ENCODE data around the gene KRTAP5-4. TPM values are rescaled to one million over a fixed set of nuclear protein-coding genes. Genes with fewer than 3 reads are reported as not detected.

The KRTAP5-4 gene
- total and polyA plus RNA-seq, 7 donors = not detected

- Histone ChIP-seq H3K27me3 (ENCODE audit: insufficient read depth in 3 of 3, low read length in 2 of 3) (peaks cover 0 to 2% (median 0%) of the 10 kb centered on the region in 3 donors), H3K27ac (no peak overlapping the region), H3K9me3 (no peaks in the 10 kb centered on the region), H3K36me3 (ENCODE audit: insufficient read depth in 1 of 2, low read depth in 1 of 2) (no peaks in the 10 kb centered on the region), H3K4me3 (no peak overlapping the region), H3K4me1 (no peaks in the 10 kb centered on the region)
- TF ChIP-seq CTCF (IDR thresholded peaks at IDR 0.05) = no peak
- 76 to 86% (median 83%) methylated on average over 21 to 24 of the region's 24 CpGs for WGBS, 3 donors
- ATAC-seq = no peak
- no peak for DNase-seq
- intact Hi-C loops (cut with DNase I) = no loop called here
Observed at GRCh38 chr11:1660111-1660867, 38.4 kb upstream of the KRTAP5-4 start.

GRCh38 chr11:1659506-1659905 is 37.6 kb upstream of the KRTAP5-4 start:
- H3K27me3 ChIP-seq (ENCODE audit: insufficient read depth in 3 of 3, low read length in 2 of 3) = peaks cover 0 to 3% (median 2%) of the 10 kb centered on the region in 3 donors
- H3K4me3 ChIP-seq = no peak overlapping the region
- WGBS, 3 donors = 66 to 82% (median 81%) methylated on average over 14 of the region's 14 CpGs
- no peak for DNase-seq
- H3K9me3 ChIP-seq = no peaks in the 10 kb centered on the region
- TF ChIP-seq CTCF (IDR thresholded peaks at IDR 0.05) = no peak
- H3K4me1 ChIP-seq = no peaks in the 10 kb centered on the region
- intact Hi-C loops (cut with DNase I) = no loop called here
- no peaks in the 10 kb centered on the region for H3K36me3 ChIP-seq (ENCODE audit: insufficient read depth in 1 of 2, low read depth in 1 of 2)
- H3K27ac ChIP-seq = no peak overlapping the region
- no peak for ATAC-seq

- Histone ChIP-seq H3K4me1 (no peaks in the 10 kb centered on the region), H3K9me3 (no peaks in the 10 kb centered on the region), H3K27me3 (ENCODE audit: insufficient read depth in 3 of 3, low read length in 2 of 3) (peaks cover 0 to 3% (median 2%) of the 10 kb centered on the region in 3 donors), H3K27ac (no peak overlapping the region), H3K36me3 (ENCODE audit: insufficient read depth in 1 of 2, low read depth in 1 of 2) (no peaks in the 10 kb centered on the region), H3K4me3 (no peak overlapping the region)
- ATAC-seq (no peak), DNase-seq (no peak)
- intact Hi-C loops (cut with DNase I) = no loop called here
- WGBS, 3 donors = 74 to 82% (median 81%) methylated on average over 7 of the region's 7 CpGs
- TF ChIP-seq CTCF (IDR thresholded peaks at IDR 0.05) = no peak
Observed at GRCh38 chr11:1656670-1657069, 34.7 kb upstream of the KRTAP5-4 start.

- intact Hi-C loops (cut with DNase I) = no loop called here
Observed at GRCh38 chr11:1656061-1656441, 34.1 kb upstream of the KRTAP5-4 start.

More at GRCh38 chr11:1656061-1656441, 34.1 kb upstream of the KRTAP5-4 start:
- no peaks in the 10 kb centered on the region for H3K9me3 ChIP-seq
- ATAC-seq (no peak), DNase-seq (no peak)
- no peak overlapping the region for H3K4me3 ChIP-seq
- 61 to 78% (median 66%) methylated on average over 9 of the region's 9 CpGs for WGBS, 3 donors
- no peak for TF ChIP-seq CTCF (IDR thresholded peaks at IDR 0.05)
- H3K27me3 ChIP-seq (ENCODE audit: insufficient read depth in 3 of 3, low read length in 2 of 3) = peaks cover 0 to 3% (median 2%) of the 10 kb centered on the region in 3 donors
- no peaks in the 10 kb centered on the region for H3K4me1 ChIP-seq
- H3K36me3 ChIP-seq (ENCODE audit: insufficient read depth in 1 of 2, low read depth in 1 of 2) = no peaks in the 10 kb centered on the region
- no peak overlapping the region for H3K27ac ChIP-seq

Data from psoas muscle (tissue), 8 donors.